Measurements from ENCODE around the gene ABCA8. TPM values are rescaled to one million over a fixed set of nuclear protein-coding genes. Genes with fewer than 3 reads are reported as not detected.

Gene ABCA8
- total and polyA plus RNA-seq, 10 of the 15 experiments (the other 5 are each of a cell fraction or from before 2014, with no cell fraction given) = 0.05 to 0.15 TPM; not detected in 8

GRCh38 chr17:68957944-68958343, 2.8 kb upstream of the ABCA8 start:
- POLR2A ChIA-PET = no interaction called here
- Histone ChIP-seq H3K9me3 (replicated peaks; ENCODE audit: control insufficient read depth, insufficient read depth, low read length) (no peaks in the 10 kb centered on the region; the same call in 2 of the 3 replicates), H4K20me1 (ENCODE audit: control insufficient read depth, insufficient read depth) (no peaks in the 10 kb centered on the region), H3K4me3 (no peak overlapping the region), H3K27ac (ENCODE audit: control insufficient read depth, insufficient read depth) (no peak overlapping the region), H3K4me1 (ENCODE audit: control insufficient read depth, insufficient read depth, low read length) (no peaks in the 10 kb centered on the region), H2AFZ (ENCODE audit: control insufficient read depth, low read depth, low read length) (no peak overlapping the region), H3K36me3 (ENCODE audit: control insufficient read depth in 2 of 2, insufficient read depth in 2 of 2, low read length in 1 of 2) (no peaks in the 10 kb centered on the region), H3K27me3 (replicated peaks in 1 of 2; ENCODE audit: control insufficient read depth in 2 of 2, insufficient read depth in 2 of 2, low read length in 1 of 2) (no peaks in the 10 kb centered on the region), H3K79me2 (ENCODE audit: control insufficient read depth, insufficient read depth, low read length) (no peaks in the 10 kb centered on the region), H3K4me2 (ENCODE audit: control insufficient read depth, insufficient read depth) (no peak overlapping the region), H3K9ac (ENCODE audit: control insufficient read depth, insufficient read depth, low read length) (no peak overlapping the region)
- TF ChIP-seq CBFB (IDR thresholded peaks at IDR 0.05; ENCODE audit: low read depth) (no peak), NBN (IDR thresholded peaks at IDR 0.05) (no peak), MTA3 (IDR thresholded peaks at IDR 0.05; ENCODE audit: borderline replicate concordance, low read length) (no peak), FOS (IDR thresholded peaks at IDR 0.05; ENCODE audit: borderline replicate concordance, extremely low read depth, insufficient read length) (no peak), MYC (IDR thresholded peaks at IDR 0.05; ENCODE audit: insufficient read depth, insufficient read length, insufficient replicate concordance, low read length, severe bottlenecking) (no peak), BCL3 (IDR thresholded peaks at IDR 0.05; ENCODE audit: borderline replicate concordance, insufficient read depth, low read depth, low read length, poor library complexity, severe bottlenecking) (no peak), MLLT1 (IDR thresholded peaks at IDR 0.05) (no peak)
- ATAC-seq (no peak), DNase-seq (ENCODE audit: low read depth, low spot score) (no peak), FAIRE-seq (no peak)
- CTCF ChIA-PET = interaction anchor here (1.0 kb wide), 1 partner anchor 46 kb away, joined by 4 read pairs; no protein-coding TSS in a partner anchor
- in situ Hi-C loops (cut with MboI) = no loop called here
- intact Hi-C loops (cut with micrococcal nuclease; ENCODE audit: unreplicated experiment) = no loop called here
- 100% methylated on average over 1 of the region's 1 CpG for WGBS (ENCODE audit: insufficient coverage, insufficient replicate concordance, low lambda C conversion rate, missing lambda C conversion rate)
- SMC1A ChIA-PET (ENCODE audit: uncharacterized antibody, unreplicated experiment) = no interaction called here
- no TSS peak for BruUV-seq (replicated peaks)
- RAD21 ChIA-PET (ENCODE audit: unreplicated experiment) = no interaction called here

Data from GM12878 (cell line).